GM19035 (cell line): ENCODE measurements around the gene PAEP.
"Not testable (repeated sequence)": the region's sequence is repeated elsewhere in the genome, so short reads cannot be mapped to it uniquely, and the experiment has no call there.

Source experiments
- ATAC-seq: cut with Tn5 transposase; IDR thresholded peaks from one replicate; pipeline ENCODE4 v1.9.1; 2021; ENCODE audit not compliant: unreplicated experiment

The PAEP gene

GRCh38 chr9:135561391-135562234 lies at the start of gene PAEP:
TSS of gene PAEP (plus strand) at chr9:135561756.
- ATAC-seq, result no peak

- ATAC-seq, result no peak
Measured at GRCh38 chr9:135512241-135512603, 49.3 kb upstream of the PAEP start.

- no peak for ATAC-seq
Measured at GRCh38 chr9:135512904-135513303, 48.7 kb upstream of the PAEP start.

- no peak for ATAC-seq
Measured at GRCh38 chr9:135513351-135513846, 48.2 kb upstream of the PAEP start.

- ATAC-seq, result not testable (repeated sequence)
Measured at GRCh38 chr9:135513906-135514305, 47.6 kb upstream of the PAEP start.

- no peak for ATAC-seq
Measured at GRCh38 chr9:135514342-135515082, 47.0 kb upstream of the PAEP start.

GRCh38 chr9:135515083-135515951 lies 46.2 kb upstream of the PAEP start:
- ATAC-seq, result no peak

- no peak for ATAC-seq
Measured at GRCh38 chr9:135516132-135516860, 45.3 kb upstream of the PAEP start.

- no peak for ATAC-seq
Measured at GRCh38 chr9:135517407-135517822, 44.1 kb upstream of the PAEP start.

GRCh38 chr9:135519179-135519971 lies 42.2 kb upstream of the PAEP start:
- no peak for ATAC-seq

GRCh38 chr9:135520916-135521607 lies 40.5 kb upstream of the PAEP start, which contains the start of gene LCN1:
TSS of gene LCN1 (plus strand) at chr9:135521440. CDS start at chr9:135521498, 58 bp downstream.
- no peak for ATAC-seq

- ATAC-seq, result no peak
Measured at GRCh38 chr9:135521608-135522095, 39.9 kb upstream of the PAEP start.

- ATAC-seq, result no peak
Measured at GRCh38 chr9:135522137-135522877, 39.2 kb upstream of the PAEP start.

GRCh38 chr9:135522931-135523330 lies 38.6 kb upstream of the PAEP start:
- no peak for ATAC-seq

- ATAC-seq, result no peak
Measured at GRCh38 chr9:135523521-135524129, 37.9 kb upstream of the PAEP start.

GRCh38 chr9:135524130-135524861 lies 37.3 kb upstream of the PAEP start:
- ATAC-seq, result no peak
